Caco-2 (cell line): Measurements from ENCODE around the gene VASN. TPM values are rescaled to one million over a fixed set of nuclear protein-coding genes. Genes with fewer than 3 reads are reported as not detected.

Experiments used
- BruUV-seq: library from RNA; stranded (reverse); fragments of 400-500 nt; replicated peaks from 2 replicates; lab custom pipeline; 2021; lab: Mats Ljungman, UMichigan
- CTCF ChIA-PET: fragments of 300-600 bp; sonication (Branson Sonifier 250); formaldehyde crosslinking; loops from one replicate; lab custom pipeline; 2022; ENCODE audit warnings: antibody characterized with exemption; lab: Charles Lee
- POLR2A ChIA-PET: fragments of 300-600 bp; sonication (Branson Sonifier 250); formaldehyde crosslinking; loops from one replicate; lab custom pipeline; 2022; ENCODE audit warnings: antibody characterized with exemption; lab: Charles Lee
- DNase-seq, 2 experiments: peaks; one replicate each; pipeline versions ENCODE4 v3.0.0 to v3.0.0-alpha.2; 2020 to 2022
- H3K27me3 ChIP-seq: replicated peaks from 2 replicates; pipeline ENCODE4 v1.6.0; 2011; ENCODE audit warnings: low read length; ENCODE audit not compliant: control insufficient read depth, insufficient read depth
- H3K36me3 ChIP-seq: 2 replicates; pipeline ENCODE4 v1.5.1; 2011; ENCODE audit warnings: low read length; ENCODE audit not compliant: control insufficient read depth, insufficient read depth
- H3K4me1 ChIP-seq: fragments of 250-450 bp; sonication (Bioruptor Pico); 2 replicates; pipeline ENCODE4 v1.5.1; 2020; ENCODE audit warnings: mild to moderate bottlenecking
- H3K4me3 ChIP-seq: 2 replicates; pipeline ENCODE4 v1.5.1; 2011; ENCODE audit warnings: low read depth, mild to moderate bottlenecking, control low read depth, low read length
- H3K9me3 ChIP-seq: fragments of 250-450 bp; sonication (Bioruptor Pico); 2 replicates; pipeline ENCODE4 v1.5.1; 2020; ENCODE audit warnings: mild to moderate bottlenecking, moderate library complexity
- H3K27ac Mint-ChIP-seq: one replicate; pipeline ENCODE4 v1.8.0; 2022; ENCODE audit warnings: mixed read lengths; ENCODE audit not compliant: unreplicated experiment
- H3K27me3 Mint-ChIP-seq: one replicate; pipeline ENCODE4 v1.8.0; 2022; ENCODE audit warnings: mixed read lengths; ENCODE audit not compliant: insufficient read depth, unreplicated experiment
- H3K36me3 Mint-ChIP-seq: one replicate; pipeline ENCODE4 v1.8.0; 2022; ENCODE audit warnings: mild to moderate bottlenecking, mixed read lengths; ENCODE audit not compliant: insufficient read depth, unreplicated experiment
- H3K4me1 Mint-ChIP-seq: one replicate; pipeline ENCODE4 v1.8.0; 2022; ENCODE audit warnings: low read depth, mixed read lengths; ENCODE audit not compliant: unreplicated experiment
- H3K4me3 Mint-ChIP-seq: one replicate; pipeline ENCODE4 v1.8.0; 2022; ENCODE audit warnings: mild to moderate bottlenecking, moderate library complexity, mixed read lengths; ENCODE audit not compliant: unreplicated experiment
- H3K9me3 Mint-ChIP-seq: one replicate; pipeline ENCODE4 v1.8.0; 2022; ENCODE audit warnings: mixed read lengths; ENCODE audit not compliant: unreplicated experiment
- CTCF ChIP-seq, 2 experiments: fragments of 200-600 bp in 1 of 2; IDR thresholded peaks; 1 replicate in 1 of 2; 2 replicates in 1 of 2; pipeline versions ENCODE4 v1.5.1 to v1.8.0; 2011 to 2022; ENCODE audit warnings: antibody characterized with exemption in 1 of 2, control low read depth in 1 of 2, inconsistent platforms in 1 of 2, low read depth in 1 of 2, low read length in 1 of 2, mild to moderate bottlenecking in 1 of 2, moderate library complexity in 1 of 2; ENCODE audit not compliant: insufficient read depth in 1 of 2, severe bottlenecking in 1 of 2, unreplicated experiment in 1 of 2
- intact Hi-C: fragments of 100-400 bp; cut with micrococcal nuclease; formaldehyde crosslinking; loops from one replicate; pipeline ENCODE4 v1.10.0; 2022; ENCODE audit not compliant: unreplicated experiment
- total RNA-seq: library from RNA; stranded (reverse); gene quantifications from 2 replicates; pipeline ENCODE4 v1.2.3, GENCODE V29; 2022

VASN gene
- total RNA-seq, 1 experiment from 2014 or later, result 2.7 TPM

- Mint-ChIP-seq H3K27ac (no peak overlapping the region), H3K27me3 (no peaks in the 10 kb centered on the region), H3K4me3 (peak overlapping the region; percentile 69), H3K4me1 (no peaks in the 10 kb centered on the region), H3K9me3 (no peaks in the 10 kb centered on the region), H3K36me3 (no peaks in the 10 kb centered on the region)
- H3K36me3 ChIP-seq, result no peaks in the 10 kb centered on the region; the same call in 1 of the 2 replicates
- no peaks in the 10 kb centered on the region for H3K27me3 ChIP-seq
- H3K4me1 ChIP-seq, result peaks cover 37% of the 10 kb centered on the region
- no peak for TF ChIP-seq CTCF (IDR thresholded peaks at IDR 0.05; ENCODE audit: insufficient read depth in 1 of 2, low read depth in 1 of 2, low read length in 1 of 2, severe bottlenecking in 1 of 2, unreplicated experiment in 1 of 2)
- intact Hi-C loops, result no loop called here
- DNase-seq, result peak in 1 of 2 experiments; percentile 34
- no peaks in the 10 kb centered on the region for H3K9me3 ChIP-seq
- peak overlapping the region; percentile 54 for H3K4me3 ChIP-seq
- ChIA-PET POLR2A (no interaction called here), CTCF (no interaction called here)
- TSS peak; percentile 71 for BruUV-seq
Observed at GRCh38 chr16:4372001-4372577, 441 bp downstream of the VASN start.

GRCh38 chr16:4372578-4373355 is 1.1 kb downstream of the VASN start:
- H3K4me1 Mint-ChIP-seq, result no peaks in the 10 kb centered on the region
- no TSS peak for BruUV-seq
- H3K9me3 Mint-ChIP-seq, result no peaks in the 10 kb centered on the region
- Histone ChIP-seq H3K9me3 (no peaks in the 10 kb centered on the region), H3K27me3 (no peaks in the 10 kb centered on the region), H3K4me3 (peak overlapping the region; percentile 54), H3K4me1 (peaks cover 37% of the 10 kb centered on the region), H3K36me3 (no peaks in the 10 kb centered on the region; the same call in 1 of the 2 replicates)
- POLR2A ChIA-PET, result no interaction called here
- H3K4me3 Mint-ChIP-seq, result peak overlapping the region; percentile 69
- H3K27ac Mint-ChIP-seq, result no peak overlapping the region
- H3K27me3 Mint-ChIP-seq, result no peaks in the 10 kb centered on the region
- TF ChIP-seq CTCF (IDR thresholded peaks at IDR 0.05; ENCODE audit: insufficient read depth in 1 of 2, low read depth in 1 of 2, low read length in 1 of 2, severe bottlenecking in 1 of 2, unreplicated experiment in 1 of 2), result no peak
- no peak for DNase-seq
- CTCF ChIA-PET, result no interaction called here
- peaks cover 3% of the 10 kb centered on the region for H3K36me3 Mint-ChIP-seq
- intact Hi-C loops, result no loop called here

- TF ChIP-seq CTCF (IDR thresholded peaks at IDR 0.05; ENCODE audit: insufficient read depth in 1 of 2, low read depth in 1 of 2, low read length in 1 of 2, severe bottlenecking in 1 of 2, unreplicated experiment in 1 of 2), result no peak
- Mint-ChIP-seq H3K4me3 (peak overlapping the region; percentile 69), H3K4me1 (no peaks in the 10 kb centered on the region), H3K27me3 (no peaks in the 10 kb centered on the region), H3K9me3 (no peaks in the 10 kb centered on the region), H3K27ac (no peak overlapping the region), H3K36me3 (peaks cover 7% of the 10 kb centered on the region)
- no TSS peak for BruUV-seq
- intact Hi-C loops, result no loop called here
- POLR2A ChIA-PET, result no interaction called here
- Histone ChIP-seq H3K27me3 (no peaks in the 10 kb centered on the region), H3K4me1 (peaks cover 37% of the 10 kb centered on the region), H3K9me3 (no peaks in the 10 kb centered on the region), H3K4me3 (no peak overlapping the region), H3K36me3 (no peaks in the 10 kb centered on the region; the same call in 1 of the 2 replicates)
- DNase-seq, result no peak
- CTCF ChIA-PET, result no interaction called here
Observed at GRCh38 chr16:4373356-4373908, 1.8 kb downstream of the VASN start.
